Measurements from ENCODE around the gene PABPC3.

- TF ChIP-seq CTCF (IDR thresholded peaks at IDR 0.05; ENCODE audit: borderline replicate concordance, extremely low read depth, low read length, poor library complexity, severe bottlenecking) (no peak), EZH2 (IDR thresholded peaks at IDR 0.05; ENCODE audit: borderline replicate concordance, low read depth, low read length, severe bottlenecking) (no peak)
These were observed 48.9 kb upstream of the PABPC3 start for GRCh38 chr13:25046985-25047511.
